ENCODE results near the gene GRIA1. TPM values are rescaled to one million over a fixed set of nuclear protein-coding genes. Genes with fewer than 3 reads are reported as not detected.

The GRIA1 gene
- total and polyA plus RNA-seq, 2 of the 4 experiments (the other 2 are of a cell fraction): 0.48 to 1.3 TPM

GRCh38 chr5:153543288-153543687, 52.8 kb downstream of the GRIA1 start:
- Histone ChIP-seq H3K79me1 (ENCODE audit: low read depth in 1 of 2, low read length in 2 of 2) (no peaks in the 10 kb centered on the region), H3K4me1 (ENCODE audit: control insufficient read depth, insufficient read depth, low read length) (peaks cover 12% of the 10 kb centered on the region), H2AFZ (replicated peaks; ENCODE audit: low read length, poor library complexity) (no peak overlapping the region), H3K23ac (ENCODE audit: low read depth, low read length) (no peak overlapping the region), H4K5ac (ENCODE audit: low read depth, low read length) (peak overlapping the region; percentile 87), H3K9ac (ENCODE audit: low read depth, low read length) (no peak overlapping the region), H2AK5ac (ENCODE audit: low read depth, low read length) (peak overlapping the region; percentile 95; the same call in 1 of the 2 replicates), H3K56ac (ENCODE audit: extremely low read depth, insufficient read depth, low read length) (no peak overlapping the region), H3K36me3 (ENCODE audit: control insufficient read depth, insufficient read depth, low read length) (no peaks in the 10 kb centered on the region), H4K91ac (ENCODE audit: insufficient read depth, low read depth, low read length) (no peak overlapping the region), H3K27me3 (ENCODE audit: control insufficient read depth, insufficient read depth, low read length) (no peaks in the 10 kb centered on the region), H3K18ac (ENCODE audit: low read depth, low read length) (peak overlapping the region; percentile 100), H2BK5ac (ENCODE audit: low read depth, low read length, poor library complexity, severe bottlenecking) (peak overlapping the region; percentile 78), H3K9me1 (ENCODE audit: insufficient read depth, low read length) (no peaks in the 10 kb centered on the region; the same call in 1 of the 2 replicates), H3K4me3 (ENCODE audit: insufficient read depth, low read depth, low read length) (no peak overlapping the region), H4K20me1 (ENCODE audit: insufficient read depth, low read length) (no peaks in the 10 kb centered on the region), H2BK120ac (ENCODE audit: low read depth, low read length) (no peak overlapping the region; the same call in 1 of the 2 replicates), H2AK9ac (replicated peaks; ENCODE audit: low read depth, low read length, poor library complexity) (no peak overlapping the region), H4K8ac (ENCODE audit: low read depth in 2 of 2, low read length in 2 of 2) (no peak overlapping the region), H3K4ac (ENCODE audit: low read depth, low read length) (no peak overlapping the region), H2BK20ac (ENCODE audit: low read depth, low read length) (no peak overlapping the region; the same call in 1 of the 2 replicates), H3K14ac (replicated peaks; ENCODE audit: low read depth, low read length) (no peak overlapping the region), H3K4me2 (ENCODE audit: low read depth, low read length) (peak overlapping the region; percentile 13; the same call in 1 of the 2 replicates), H2BK15ac (ENCODE audit: low read depth, low read length) (peak overlapping the region; percentile 85; the same call in 1 of the 3 replicates), H3K9me3 (ENCODE audit: control insufficient read depth, insufficient read depth, low read length) (no peaks in the 10 kb centered on the region), H3K27ac (ENCODE audit: insufficient read depth, low read length) (no peak overlapping the region)
- dilution Hi-C loops (cut with HindIII; ENCODE audit: low sequenced_read_pairs, unreplicated experiment) (no loop called here), intact Hi-C loops (cut with micrococcal nuclease) (no loop called here), in situ Hi-C loops (cut with MboI; ENCODE audit: low sequenced_read_pairs) (no loop called here)
- TF ChIP-seq NFE2L2 (IDR thresholded peaks at IDR 0.05; ENCODE audit: low read depth, low read length): no peak
- 0 out of 2 replicates have a peak, but pooled peaks have one; percentile 37 for TF ChIP-seq CEBPB (IDR thresholded peaks at IDR 0.05; ENCODE audit: low read depth, low read length)
- no peak for TF ChIP-seq SMC3 (IDR thresholded peaks at IDR 0.05; ENCODE audit: low read depth, low read length)
- DNase-seq (peak; percentile 77), ATAC-seq (ENCODE audit: low read depth) (peak; percentile 65)
- POLR2A ChIA-PET (ENCODE audit: unreplicated experiment): no interaction called here
- CTCF ChIA-PET: no interaction called here
- no TSS peak for BruUV-seq (replicated peaks)
